Activated CD4-positive, alpha-beta T cell treated with anti-CD3 and anti-CD28 coated beads for 1 hour (primary cell): ENCODE measurements around the gene POT1.

Experiments
- DNase-seq: peaks from one replicate; pipeline ENCODE4 v3.0.0-alpha.2; 2020

The POT1 gene

GRCh38 chr7:124800386-124800785 is 129.2 kb downstream of the POT1 start:
- DNase-seq: no peak

GRCh38 chr7:124799448-124799847 is 130.2 kb downstream of the POT1 start:
- no peak for DNase-seq

GRCh38 chr7:124796771-124797170 is 132.9 kb downstream of the POT1 start:
- DNase-seq: no peak

GRCh38 chr7:124792696-124793095 is 136.9 kb downstream of the POT1 start:
- DNase-seq: no peak

GRCh38 chr7:124792002-124792401 is 137.6 kb downstream of the POT1 start:
- DNase-seq: no peak

- DNase-seq: no peak
Observed at GRCh38 chr7:124791426-124791825, 138.2 kb downstream of the POT1 start.

GRCh38 chr7:124790645-124791044 is 139.0 kb downstream of the POT1 start:
- DNase-seq: no peak

GRCh38 chr7:124785994-124786393 is 143.6 kb downstream of the POT1 start:
- DNase-seq: no peak

GRCh38 chr7:124784879-124785818 is 144.5 kb downstream of the POT1 start:
- DNase-seq: no peak

- DNase-seq: no peak
Observed at GRCh38 chr7:124783271-124783670, 146.4 kb downstream of the POT1 start.

GRCh38 chr7:124781907-124782734 is 147.5 kb downstream of the POT1 start:
- DNase-seq: no peak

GRCh38 chr7:124781418-124781817 is 148.2 kb downstream of the POT1 start:
- no peak for DNase-seq

GRCh38 chr7:124780608-124781007 is 149.0 kb downstream of the POT1 start:
- DNase-seq: no peak

- no peak for DNase-seq
Observed at GRCh38 chr7:124780056-124780455, 149.6 kb downstream of the POT1 start.

GRCh38 chr7:124779620-124780019 is 150.0 kb downstream of the POT1 start:
- no peak for DNase-seq

GRCh38 chr7:124779194-124779593 is 150.4 kb downstream of the POT1 start:
- DNase-seq: no peak

- DNase-seq: no peak
Observed at GRCh38 chr7:124777268-124777667, 152.4 kb downstream of the POT1 start.

- no peak for DNase-seq
Observed at GRCh38 chr7:124776153-124776552, 153.5 kb downstream of the POT1 start.

- DNase-seq: no peak
Observed at GRCh38 chr7:124775422-124775821, 154.2 kb downstream of the POT1 start.

GRCh38 chr7:124773938-124774337 is 155.7 kb downstream of the POT1 start:
- no peak for DNase-seq

- DNase-seq: no peak
Observed at GRCh38 chr7:124773339-124773738, 156.3 kb downstream of the POT1 start.
